ENCODE data around the gene ZBTB45. TPM values are rescaled to one million over a fixed set of nuclear protein-coding genes. Genes with fewer than 3 reads are reported as not detected.

The ZBTB45 gene
- total and polyA plus RNA-seq, 9 of the 15 experiments (the other 6 are each of a cell fraction or from before 2014, with no cell fraction given), result 0.08 to 16.1 (median 1.8) TPM

- TF ChIP-seq E2F8 (IDR thresholded peaks at IDR 0.05; ENCODE audit: low read depth, partially characterized antibody), result peak; percentile 95
- TF ChIP-seq ZNF232 (CRISPR knock-in tag; IDR thresholded peaks at IDR 0.05), result peak; percentile 71; the same call in 1 of the 2 replicates
- TF ChIP-seq SAFB (IDR thresholded peaks at IDR 0.05; ENCODE audit: borderline replicate concordance, low read depth, low read length), result no peak
- TF ChIP-seq MAZ (CRISPR knock-in tag; conservative IDR thresholded peaks at IDR 0.05 in 1 of 2, IDR thresholded peaks at IDR 0.05 in 1 of 2), result peak; percentile 86 to 94
- no peak for TF ChIP-seq ZNF668 (CRISPR knock-in tag; IDR thresholded peaks at IDR 0.05)
- no peak for TF ChIP-seq CCAR2 (IDR thresholded peaks at IDR 0.05; ENCODE audit: low read depth, low read length)
- TF ChIP-seq, protein P1, sequence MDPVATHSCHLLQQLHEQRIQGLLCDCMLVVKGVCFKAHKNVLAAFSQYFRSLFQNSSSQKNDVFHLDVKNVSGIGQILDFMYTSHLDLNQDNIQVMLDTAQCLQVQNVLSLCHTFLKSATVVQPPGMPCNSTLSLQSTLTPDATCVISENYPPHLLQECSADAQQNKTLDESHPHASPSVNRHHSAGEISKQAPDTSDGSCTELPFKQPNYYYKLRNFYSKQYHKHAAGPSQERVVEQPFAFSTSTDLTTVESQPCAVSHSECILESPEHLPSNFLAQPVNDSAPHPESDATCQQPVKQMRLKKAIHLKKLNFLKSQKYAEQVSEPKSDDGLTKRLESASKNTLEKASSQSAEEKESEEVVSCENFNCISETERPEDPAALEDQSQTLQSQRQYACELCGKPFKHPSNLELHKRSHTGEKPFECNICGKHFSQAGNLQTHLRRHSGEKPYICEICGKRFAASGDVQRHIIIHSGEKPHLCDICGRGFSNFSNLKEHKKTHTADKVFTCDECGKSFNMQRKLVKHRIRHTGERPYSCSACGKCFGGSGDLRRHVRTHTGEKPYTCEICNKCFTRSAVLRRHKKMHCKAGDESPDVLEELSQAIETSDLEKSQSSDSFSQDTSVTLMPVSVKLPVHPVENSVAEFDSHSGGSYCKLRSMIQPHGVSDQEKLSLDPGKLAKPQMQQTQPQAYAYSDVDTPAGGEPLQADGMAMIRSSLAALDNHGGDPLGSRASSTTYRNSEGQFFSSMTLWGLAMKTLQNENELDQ (CRISPR knock-in tag; IDR thresholded peaks at IDR 0.05; ENCODE audit: borderline replicate concordance), result no peak
- TF ChIP-seq, protein P2, sequence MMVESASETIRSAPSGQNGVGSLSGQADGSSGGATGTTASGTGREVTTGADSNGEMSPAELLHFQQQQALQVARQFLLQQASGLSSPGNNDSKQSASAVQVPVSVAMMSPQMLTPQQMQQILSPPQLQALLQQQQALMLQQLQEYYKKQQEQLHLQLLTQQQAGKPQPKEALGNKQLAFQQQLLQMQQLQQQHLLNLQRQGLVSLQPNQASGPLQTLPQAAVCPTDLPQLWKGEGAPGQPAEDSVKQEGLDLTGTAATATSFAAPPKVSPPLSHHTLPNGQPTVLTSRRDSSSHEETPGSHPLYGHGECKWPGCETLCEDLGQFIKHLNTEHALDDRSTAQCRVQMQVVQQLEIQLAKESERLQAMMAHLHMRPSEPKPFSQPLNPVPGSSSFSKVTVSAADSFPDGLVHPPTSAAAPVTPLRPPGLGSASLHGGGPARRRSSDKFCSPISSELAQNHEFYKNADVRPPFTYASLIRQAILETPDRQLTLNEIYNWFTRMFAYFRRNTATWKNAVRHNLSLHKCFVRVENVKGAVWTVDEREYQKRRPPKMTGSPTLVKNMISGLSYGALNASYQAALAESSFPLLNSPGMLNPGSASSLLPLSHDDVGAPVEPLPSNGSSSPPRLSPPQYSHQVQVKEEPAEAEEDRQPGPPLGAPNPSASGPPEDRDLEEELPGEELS (CRISPR knock-in tag; IDR thresholded peaks at IDR 0.05; ENCODE audit: borderline replicate concordance), result peak; percentile 84; the same call in 1 of the 2 replicates
- TF ChIP-seq ZBTB7A (IDR thresholded peaks at IDR 0.05; ENCODE audit: borderline replicate concordance, control insufficient read depth, low read depth, low read length), result peak; percentile 90
- peak; percentile 59 for TF ChIP-seq SMC3 (conservative IDR thresholded peaks at IDR 0.05; ENCODE audit: insufficient read depth, low read depth, low read length)
- peak; percentile 31; the same call in 1 of the 2 replicates for TF ChIP-seq ZNF644 (tag; IDR thresholded peaks at IDR 0.05; ENCODE audit: low read depth)
- peak; percentile 95 for TF ChIP-seq MTA3 (IDR thresholded peaks at IDR 0.05; ENCODE audit: borderline replicate concordance)
- peak; percentile 99 for TF ChIP-seq CBFB (CRISPR knock-in tag; IDR thresholded peaks at IDR 0.05)
- peak; percentile 73 for TF ChIP-seq PKNOX1 (IDR thresholded peaks at IDR 0.05)
- peak; percentile 22; the same call in 1 of the 2 replicates for TF ChIP-seq ZNF764 (CRISPR knock-in tag; IDR thresholded peaks at IDR 0.05; ENCODE audit: low read depth)
Measured at GRCh38 chr19:58519355-58520256, at the start of gene ZBTB45 (continued).

All from K562 (cell line).